ENCODE results near the gene ZNF784.

The ZNF784 gene

GRCh38 chr19:55624109-55625003 lies at the start of gene ZNF784:
Gene ZNF784, minus strand, starts transcription at chr19:55624566. Its CDS starts 5 bp downstream, at chr19:55624561.
- peak; percentile 84 for DNase-seq

- no peak for DNase-seq
Measured at GRCh38 chr19:55673889-55674288, 49.5 kb upstream of the ZNF784 start.

- no peak for DNase-seq
Measured at GRCh38 chr19:55673465-55673864, 49.1 kb upstream of the ZNF784 start.

- DNase-seq: peak; percentile 32
Measured at GRCh38 chr19:55672418-55672817, 48.1 kb upstream of the ZNF784 start.

GRCh38 chr19:55671054-55671378 lies 46.6 kb upstream of the ZNF784 start:
- DNase-seq: no peak

- peak; percentile 40 for DNase-seq
Measured at GRCh38 chr19:55670280-55671053, 46.1 kb upstream of the ZNF784 start.

GRCh38 chr19:55669418-55670279 lies 45.3 kb upstream of the ZNF784 start:
- no peak for DNase-seq

- no peak for DNase-seq
Measured at GRCh38 chr19:55668603-55669348, 44.4 kb upstream of the ZNF784 start.

- no peak for DNase-seq
Measured at GRCh38 chr19:55667958-55668357, 43.6 kb upstream of the ZNF784 start.

GRCh38 chr19:55667511-55667910 lies 43.1 kb upstream of the ZNF784 start:
- no peak for DNase-seq

- no peak for DNase-seq
Measured at GRCh38 chr19:55667006-55667381, 42.6 kb upstream of the ZNF784 start.

- no peak for DNase-seq
Measured at GRCh38 chr19:55666343-55667005, 42.1 kb upstream of the ZNF784 start.

GRCh38 chr19:55663846-55664536 lies 39.6 kb upstream of the ZNF784 start:
- no peak for DNase-seq

GRCh38 chr19:55661826-55662225 lies 37.5 kb upstream of the ZNF784 start:
- no peak for DNase-seq

GRCh38 chr19:55660991-55661390 lies 36.6 kb upstream of the ZNF784 start:
- no peak for DNase-seq

- DNase-seq: no peak
Measured at GRCh38 chr19:55660404-55660803, 36.0 kb upstream of the ZNF784 start.

GRCh38 chr19:55659822-55660221 lies 35.5 kb upstream of the ZNF784 start:
- no peak for DNase-seq

GRCh38 chr19:55658846-55659459 lies 34.6 kb upstream of the ZNF784 start:
- DNase-seq: no peak

GRCh38 chr19:55656988-55657747 lies 32.8 kb upstream of the ZNF784 start:
- DNase-seq: no peak

- DNase-seq: no peak
Measured at GRCh38 chr19:55656552-55656951, 32.2 kb upstream of the ZNF784 start.

All from NCI-H226 (cell line).